GM23338 (cell line): ENCODE measurements around the gene PRMT1. TPM values are rescaled to one million over a fixed set of nuclear protein-coding genes. Genes with fewer than 3 reads are reported as not detected.
A peak's percentile ranks its signal among the peaks of the same experiment; 100 is the strongest.

Source experiments
- ATAC-seq: fragments of 200-7000 bp; cut with Tn5 transposase; 3 replicates; pipeline ENCODE4 v1.9.1; 2020
- DNase-seq: peaks from one replicate; pipeline ENCODE4 v3.0.0-alpha.2; 2015; ENCODE audit warnings: low spot score
- H2AFZ ChIP-seq: fragments of 200-600 bp; sonication (generic); 2 replicates; pipeline ENCODE4 v1.8.0; 2016; ENCODE audit warnings: antibody characterized with exemption, mild to moderate bottlenecking, moderate library complexity
- H3F3A ChIP-seq: fragments of 200-600 bp; sonication (generic); replicated peaks from 2 replicates; pipeline ENCODE4 v1.8.0; 2017; ENCODE audit warnings: antibody characterized with exemption, mixed run types, low read depth
- H3K27ac ChIP-seq: fragments of 200-600 bp; sonication (generic); 2 replicates; pipeline ENCODE4 v1.6.1; 2016; ENCODE audit warnings: low read depth
- H3K27me3 ChIP-seq: fragments of 200-600 bp; sonication (generic); 2 replicates; pipeline ENCODE4 v1.8.0; 2016; ENCODE audit warnings: mild to moderate bottlenecking, mixed run types, moderate library complexity; ENCODE audit not compliant: insufficient read depth
- H3K36me3 ChIP-seq: fragments of 200-600 bp; sonication (generic); 2 replicates; pipeline ENCODE4 v1.8.0; 2016; ENCODE audit warnings: mild to moderate bottlenecking; ENCODE audit not compliant: insufficient read depth
- H3K4me1 ChIP-seq: fragments of 200-600 bp; sonication (generic); 2 replicates; pipeline ENCODE4 v1.8.0; 2016; ENCODE audit warnings: mild to moderate bottlenecking, moderate library complexity; ENCODE audit not compliant: insufficient read depth
- H3K4me2 ChIP-seq: fragments of 200-600 bp; sonication (generic); 2 replicates; pipeline ENCODE4 v1.7.1; 2017; ENCODE audit warnings: mixed run types
- H3K4me3 ChIP-seq: fragments of 200-600 bp; sonication (generic); 2 replicates; pipeline ENCODE4 v1.6.1; 2016; ENCODE audit warnings: mixed run types
- H3K79me2 ChIP-seq: fragments of 200-600 bp; sonication (generic); replicated peaks from 2 replicates; pipeline ENCODE4 v1.8.0; 2017; ENCODE audit warnings: mild to moderate bottlenecking; ENCODE audit not compliant: insufficient read depth
- H3K9me2 ChIP-seq: fragments of 200-600 bp; sonication (generic); 2 replicates; pipeline ENCODE4 v1.8.0; 2017; ENCODE audit not compliant: insufficient read depth
- H4K20me1 ChIP-seq: fragments of 200-600 bp; sonication (generic); replicated peaks from 2 replicates; pipeline ENCODE4 v1.8.0; 2017; ENCODE audit warnings: mild to moderate bottlenecking; ENCODE audit not compliant: insufficient read depth
- H3K27ac Mint-ChIP-seq: 2 replicates; pipeline ENCODE4 v1.8.0; 2020; ENCODE audit warnings: inconsistent platforms, mild to moderate bottlenecking, moderate library complexity, mixed read lengths
- H3K27me3 Mint-ChIP-seq: 3 replicates; pipeline ENCODE4 v1.8.0; 2022; ENCODE audit warnings: low read depth, mild to moderate bottlenecking, moderate library complexity, mixed read lengths, inconsistent platforms; ENCODE audit not compliant: insufficient read depth, poor library complexity
- H3K36me3 Mint-ChIP-seq: 3 replicates; pipeline ENCODE4 v1.8.0; 2021; ENCODE audit warnings: low read depth, mild to moderate bottlenecking, inconsistent platforms, moderate library complexity, mixed read lengths
- H3K4me1 Mint-ChIP-seq: 3 replicates; pipeline ENCODE4 v1.8.0; 2020; ENCODE audit warnings: mild to moderate bottlenecking, inconsistent platforms, mixed read lengths
- H3K4me3 Mint-ChIP-seq: 3 replicates; pipeline ENCODE4 v1.8.0; 2021; ENCODE audit warnings: moderate library complexity, mild to moderate bottlenecking, inconsistent platforms, mixed read lengths
- H3K9me3 Mint-ChIP-seq: 3 replicates; pipeline ENCODE4 v1.8.0; 2020; ENCODE audit warnings: moderate library complexity, mild to moderate bottlenecking, inconsistent platforms, mixed read lengths
- CREB1 ChIP-seq: fragments of 250-450 bp; sonication (Bioruptor Pico); IDR thresholded peaks from 2 replicates; pipeline ENCODE4 v1.5.0; 2020; ENCODE audit warnings: low read depth, mild to moderate bottlenecking, moderate library complexity
- EZH2 ChIP-seq: fragments of 200-600 bp; sonication (generic); IDR thresholded peaks from one replicate; pipeline ENCODE4 v1.8.0; 2017; ENCODE audit warnings: antibody characterized with exemption, mild to moderate bottlenecking, low read depth; ENCODE audit not compliant: unreplicated experiment
- EZH2phosphoT487 ChIP-seq: fragments of 200-600 bp; sonication (generic); IDR thresholded peaks from one replicate; pipeline ENCODE4 v1.8.1; 2018; ENCODE audit warnings: antibody characterized with exemption; ENCODE audit not compliant: unreplicated experiment
- NANOG ChIP-seq: IDR thresholded peaks from 2 replicates; pipeline ENCODE4 v1.6.1; 2016; ENCODE audit warnings: antibody characterized with exemption, borderline replicate concordance
- POLR2AphosphoS5 ChIP-seq: IDR thresholded peaks from 2 replicates; pipeline ENCODE4 v1.6.1; 2016; ENCODE audit warnings: antibody characterized with exemption, low read depth
- STAT1 ChIP-seq: IDR thresholded peaks from one replicate; pipeline ENCODE4 v1.6.1; 2016; ENCODE audit warnings: antibody characterized with exemption; ENCODE audit not compliant: unreplicated experiment
- ZNF114 ChIP-seq: fragments of 250-450 bp; sonication (Bioruptor Pico); IDR thresholded peaks from 2 replicates; pipeline ENCODE4 v1.5.0; 2020; ENCODE audit warnings: mild to moderate bottlenecking, moderate library complexity
- ZNF331 ChIP-seq: fragments of 250-450 bp; sonication (Bioruptor Pico); IDR thresholded peaks from 2 replicates; pipeline ENCODE4 v1.5.0; 2020; ENCODE audit warnings: low read depth, mild to moderate bottlenecking, moderate library complexity
- polyA plus RNA-seq: library from polyadenylated mRNA; unstranded; fragments of >200 nt; fragmentation: Nextera tagmentation; extraction: Ambion mirVana; gene quantifications from 2 replicates; pipeline ENCODE4 v1.2.1, GENCODE V29; 2016
- total RNA-seq: library from RNA; depleted of rRNA; stranded (reverse); fragments of >200 nt; shearing (Covaris generic); gene quantifications from 2 replicates; pipeline ENCODE4 v1.2.3, GENCODE V29; 2014
- TF ChIP-seq, protein P1 (sequence below): IDR thresholded peaks from one replicate; pipeline ENCODE4 v1.6.1; 2018; ENCODE audit warnings: antibody characterized with exemption; ENCODE audit not compliant: unreplicated experiment
- TF ChIP-seq, protein P2 (sequence below): IDR thresholded peaks from 2 replicates; pipeline ENCODE4 v1.6.1; 2016; ENCODE audit warnings: antibody characterized with exemption
- TF ChIP-seq, protein P3 (sequence below), 2 experiments: fragments of 200-600 bp in 1 of 2; sonication (generic) in 1 of 2; conservative IDR thresholded peaks; 2 replicates each; pipeline versions ENCODE4 v1.5.1 to v1.6.1; 2016 to 2017; ENCODE audit warnings: antibody characterized with exemption in 2 of 2, low read depth in 2 of 2, mild to moderate bottlenecking in 2 of 2, moderate library complexity in 1 of 2

The PRMT1 gene
- total and polyA plus RNA-seq, 2 experiments from 2014 or later: 590 to 700 TPM

DNA sequence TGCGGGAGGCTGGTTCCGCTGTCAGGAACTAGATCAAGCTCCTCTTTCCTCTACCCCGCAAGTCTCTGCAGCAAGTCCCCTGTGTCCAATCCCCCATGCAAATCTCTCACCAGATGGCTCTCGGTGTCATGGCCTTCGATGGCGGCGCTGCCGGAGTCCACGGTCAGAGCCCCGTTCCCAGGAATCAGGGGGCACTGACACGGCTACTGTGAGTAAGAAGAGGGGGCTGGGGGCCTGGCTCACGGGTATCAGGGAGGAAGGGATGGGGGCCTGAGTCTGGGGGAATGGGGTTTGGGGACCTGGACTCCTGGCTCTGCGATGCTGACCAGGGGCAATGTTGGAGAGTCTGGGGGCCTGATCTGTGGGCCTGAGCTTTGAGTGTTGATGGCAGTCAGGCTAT, 31.1 kb upstream of the PRMT1 start (continued):
- TF ChIP-seq, protein P1, sequence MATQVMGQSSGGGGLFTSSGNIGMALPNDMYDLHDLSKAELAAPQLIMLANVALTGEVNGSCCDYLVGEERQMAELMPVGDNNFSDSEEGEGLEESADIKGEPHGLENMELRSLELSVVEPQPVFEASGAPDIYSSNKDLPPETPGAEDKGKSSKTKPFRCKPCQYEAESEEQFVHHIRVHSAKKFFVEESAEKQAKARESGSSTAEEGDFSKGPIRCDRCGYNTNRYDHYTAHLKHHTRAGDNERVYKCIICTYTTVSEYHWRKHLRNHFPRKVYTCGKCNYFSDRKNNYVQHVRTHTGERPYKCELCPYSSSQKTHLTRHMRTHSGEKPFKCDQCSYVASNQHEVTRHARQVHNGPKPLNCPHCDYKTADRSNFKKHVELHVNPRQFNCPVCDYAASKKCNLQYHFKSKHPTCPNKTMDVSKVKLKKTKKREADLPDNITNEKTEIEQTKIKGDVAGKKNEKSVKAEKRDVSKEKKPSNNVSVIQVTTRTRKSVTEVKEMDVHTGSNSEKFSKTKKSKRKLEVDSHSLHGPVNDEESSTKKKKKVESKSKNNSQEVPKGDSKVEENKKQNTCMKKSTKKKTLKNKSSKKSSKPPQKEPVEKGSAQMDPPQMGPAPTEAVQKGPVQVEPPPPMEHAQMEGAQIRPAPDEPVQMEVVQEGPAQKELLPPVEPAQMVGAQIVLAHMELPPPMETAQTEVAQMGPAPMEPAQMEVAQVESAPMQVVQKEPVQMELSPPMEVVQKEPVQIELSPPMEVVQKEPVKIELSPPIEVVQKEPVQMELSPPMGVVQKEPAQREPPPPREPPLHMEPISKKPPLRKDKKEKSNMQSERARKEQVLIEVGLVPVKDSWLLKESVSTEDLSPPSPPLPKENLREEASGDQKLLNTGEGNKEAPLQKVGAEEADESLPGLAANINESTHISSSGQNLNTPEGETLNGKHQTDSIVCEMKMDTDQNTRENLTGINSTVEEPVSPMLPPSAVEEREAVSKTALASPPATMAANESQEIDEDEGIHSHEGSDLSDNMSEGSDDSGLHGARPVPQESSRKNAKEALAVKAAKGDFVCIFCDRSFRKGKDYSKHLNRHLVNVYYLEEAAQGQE: no peak
- TF ChIP-seq CREB1 (CRISPR knock-in tag) (no peak), NANOG (no peak), POLR2AphosphoS5 (no peak), ZNF331 (CRISPR knock-in tag) (no peak), ZNF114 (CRISPR knock-in tag) (no peak), EZH2phosphoT487 (no peak), EZH2 (no peak), STAT1 (no peak)
- TF ChIP-seq, protein P2, sequence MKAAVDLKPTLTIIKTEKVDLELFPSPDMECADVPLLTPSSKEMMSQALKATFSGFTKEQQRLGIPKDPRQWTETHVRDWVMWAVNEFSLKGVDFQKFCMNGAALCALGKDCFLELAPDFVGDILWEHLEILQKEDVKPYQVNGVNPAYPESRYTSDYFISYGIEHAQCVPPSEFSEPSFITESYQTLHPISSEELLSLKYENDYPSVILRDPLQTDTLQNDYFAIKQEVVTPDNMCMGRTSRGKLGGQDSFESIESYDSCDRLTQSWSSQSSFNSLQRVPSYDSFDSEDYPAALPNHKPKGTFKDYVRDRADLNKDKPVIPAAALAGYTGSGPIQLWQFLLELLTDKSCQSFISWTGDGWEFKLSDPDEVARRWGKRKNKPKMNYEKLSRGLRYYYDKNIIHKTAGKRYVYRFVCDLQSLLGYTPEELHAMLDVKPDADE: no peak
- TF ChIP-seq, protein P3, sequence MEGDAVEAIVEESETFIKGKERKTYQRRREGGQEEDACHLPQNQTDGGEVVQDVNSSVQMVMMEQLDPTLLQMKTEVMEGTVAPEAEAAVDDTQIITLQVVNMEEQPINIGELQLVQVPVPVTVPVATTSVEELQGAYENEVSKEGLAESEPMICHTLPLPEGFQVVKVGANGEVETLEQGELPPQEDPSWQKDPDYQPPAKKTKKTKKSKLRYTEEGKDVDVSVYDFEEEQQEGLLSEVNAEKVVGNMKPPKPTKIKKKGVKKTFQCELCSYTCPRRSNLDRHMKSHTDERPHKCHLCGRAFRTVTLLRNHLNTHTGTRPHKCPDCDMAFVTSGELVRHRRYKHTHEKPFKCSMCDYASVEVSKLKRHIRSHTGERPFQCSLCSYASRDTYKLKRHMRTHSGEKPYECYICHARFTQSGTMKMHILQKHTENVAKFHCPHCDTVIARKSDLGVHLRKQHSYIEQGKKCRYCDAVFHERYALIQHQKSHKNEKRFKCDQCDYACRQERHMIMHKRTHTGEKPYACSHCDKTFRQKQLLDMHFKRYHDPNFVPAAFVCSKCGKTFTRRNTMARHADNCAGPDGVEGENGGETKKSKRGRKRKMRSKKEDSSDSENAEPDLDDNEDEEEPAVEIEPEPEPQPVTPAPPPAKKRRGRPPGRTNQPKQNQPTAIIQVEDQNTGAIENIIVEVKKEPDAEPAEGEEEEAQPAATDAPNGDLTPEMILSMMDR (conservative IDR thresholded peaks at IDR 0.05; ENCODE audit: low read depth in 2 of 2): no peak

DNA sequence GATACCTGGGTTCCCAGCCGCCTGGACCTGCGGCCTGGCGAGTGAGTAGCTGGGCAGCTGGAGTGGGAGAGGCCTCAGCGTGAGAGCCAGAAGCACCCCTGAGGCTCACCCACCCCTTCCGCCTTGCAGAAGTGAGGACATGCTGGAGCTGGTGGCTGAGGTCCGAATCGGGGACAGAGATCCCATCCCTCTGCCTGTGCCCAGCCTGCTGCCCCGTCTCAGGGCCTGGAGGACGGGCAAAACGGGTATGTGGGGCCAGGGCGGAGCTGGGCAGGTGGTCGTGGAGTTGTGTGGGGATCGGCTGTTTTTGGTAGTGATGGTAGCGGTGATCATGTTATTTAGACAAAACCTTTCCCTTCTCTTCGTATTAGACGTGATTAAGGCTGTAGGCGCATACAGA, 30.5 kb upstream of the PRMT1 start:
- H3K27ac ChIP-seq: no peak overlapping the region
- peaks cover 13% of the 10 kb centered on the region; the same call in 1 of the 2 replicates for H3F3A ChIP-seq
- no peak overlapping the region for H3K4me2 ChIP-seq
- H3K79me2 ChIP-seq: peaks cover 26% of the 10 kb centered on the region
- no peak overlapping the region for H3K4me3 ChIP-seq
- TF ChIP-seq, protein P1: no peak
- TF ChIP-seq POLR2AphosphoS5: no peak
- no peak for TF ChIP-seq EZH2
- H3K4me1 ChIP-seq: peaks cover 12% of the 10 kb centered on the region
- Mint-ChIP-seq H3K36me3 (peaks cover 34% of the 10 kb centered on the region), H3K4me3 (no peak overlapping the region), H3K27me3 (peaks cover 14% of the 10 kb centered on the region), H3K9me3 (no peaks in the 10 kb centered on the region), H3K27ac (peak overlapping the region; percentile 44; the same call in 1 of the 2 replicates), H3K4me1 (peaks cover 23% of the 10 kb centered on the region)
- H3K36me3 ChIP-seq: peaks cover 4% of the 10 kb centered on the region
- H4K20me1 ChIP-seq: peaks cover 13% of the 10 kb centered on the region
- H3K9me2 ChIP-seq: no peaks in the 10 kb centered on the region
- H3K27me3 ChIP-seq: no peaks in the 10 kb centered on the region
- ATAC-seq (no peak), DNase-seq (no peak)
- no peak overlapping the region for H2AFZ ChIP-seq
